Spinal cord (tissue), 10 donors: Measurements from ENCODE around the gene PFKFB2. TPM values are rescaled to one million over a fixed set of nuclear protein-coding genes. Genes with fewer than 3 reads are reported as not detected.
A peak's percentile ranks its signal among the peaks of the same experiment; 100 is the strongest.

ENCODE experiments used
- DNase-seq, 6 donors: peaks; one replicate each; pipeline versions ENCODE4 v3.0.0 to v3.0.0-alpha.2; 2013 to 2015; ENCODE audit warnings: low spot score in 6 of 6, low read depth in 4 of 6
- H3K27ac ChIP-seq: one replicate; pipeline ENCODE4 v1.5.1; 2013; ENCODE audit warnings: low read depth, low read length, control low read depth
- H3K27me3 ChIP-seq: one replicate; pipeline ENCODE4 v1.6.1; 2013; ENCODE audit warnings: low read length; ENCODE audit not compliant: control insufficient read depth, insufficient read depth
- H3K36me3 ChIP-seq: one replicate; pipeline ENCODE4 v1.6.1; 2013; ENCODE audit warnings: low read length; ENCODE audit not compliant: control insufficient read depth, insufficient read depth
- H3K4me1 ChIP-seq: one replicate; pipeline ENCODE4 v1.6.1; 2013; ENCODE audit warnings: low read length; ENCODE audit not compliant: control insufficient read depth, insufficient read depth
- H3K4me3 ChIP-seq: one replicate; pipeline ENCODE4 v1.5.1; 2013; ENCODE audit warnings: low read depth, low read length, control low read depth
- H3K9me3 ChIP-seq: one replicate; pipeline ENCODE4 v1.6.1; 2013; ENCODE audit warnings: low read length; ENCODE audit not compliant: control insufficient read depth, insufficient read depth
- WGBS: methylation state at CpG from one replicate; pipeline ENCODE4 v1.1.5; 2013; ENCODE audit warnings: missing lambda C conversion rate; ENCODE audit not compliant: insufficient coverage; 5-methylcytosine and 5-hydroxymethylcytosine counted together
- polyA plus RNA-seq, 2 donors: library from polyadenylated mRNA; unstranded; fragments of 120-200 nt; gene quantifications; one replicate each; pipeline ENCODE4 v1.2.1, GENCODE V29; 2013; ENCODE audit not compliant: insufficient read length in 2 of 2
- total RNA-seq, 2 donors: library from RNA; depleted of rRNA in 1 of 2; stranded (reverse); fragments of 120-200 nt in 1 of 2; fragments of >200 nt in 1 of 2; gene quantifications; one replicate each; pipeline versions ENCODE4 v1.2.3 to v1.2.4, GENCODE V29; 2013 to 2014
- donor health status: healthy.

The PFKFB2 gene
- total and polyA plus RNA-seq, 4 donors = 10.7 to 15.7 (median 12.2) TPM

GRCh38 chr1:207021139-207021861, 31.8 kb upstream of the PFKFB2 start:
- no peaks in the 10 kb centered on the region for H3K9me3 ChIP-seq
- no peaks in the 10 kb centered on the region for H3K27me3 ChIP-seq
- DNase-seq = no peak
- no peak overlapping the region for H3K4me3 ChIP-seq
- 82% methylated on average over 8 of the region's 8 CpGs for WGBS
- H3K36me3 ChIP-seq = no peaks in the 10 kb centered on the region
- peaks cover 19% of the 10 kb centered on the region for H3K4me1 ChIP-seq
- peak overlapping the region; percentile 33 for H3K27ac ChIP-seq

GRCh38 chr1:207021876-207022596, 31.0 kb upstream of the PFKFB2 start:
- H3K9me3 ChIP-seq = no peaks in the 10 kb centered on the region
- no peak for DNase-seq
- WGBS = 92% methylated on average over 15 of the region's 15 CpGs
- no peak overlapping the region for H3K27ac ChIP-seq
- no peak overlapping the region for H3K4me3 ChIP-seq
- peaks cover 19% of the 10 kb centered on the region for H3K4me1 ChIP-seq
- no peaks in the 10 kb centered on the region for H3K36me3 ChIP-seq
- no peaks in the 10 kb centered on the region for H3K27me3 ChIP-seq

GRCh38 chr1:207022996-207023679, 29.9 kb upstream of the PFKFB2 start:
- H3K27me3 ChIP-seq = no peaks in the 10 kb centered on the region
- H3K36me3 ChIP-seq = no peaks in the 10 kb centered on the region
- H3K27ac ChIP-seq = no peak overlapping the region
- no peak overlapping the region for H3K4me3 ChIP-seq
- peaks cover 19% of the 10 kb centered on the region for H3K4me1 ChIP-seq
- DNase-seq = no peak
- no peaks in the 10 kb centered on the region for H3K9me3 ChIP-seq
- WGBS = 90% methylated on average over 8 of the region's 8 CpGs

- no peaks in the 10 kb centered on the region for H3K27me3 ChIP-seq
- no peak overlapping the region for H3K4me3 ChIP-seq
- WGBS = 82% methylated on average over 10 of the region's 18 CpGs
- H3K36me3 ChIP-seq = no peaks in the 10 kb centered on the region
- DNase-seq = no peak
- peaks cover 19% of the 10 kb centered on the region for H3K4me1 ChIP-seq
- H3K27ac ChIP-seq = peak overlapping the region; percentile 40
- H3K9me3 ChIP-seq = no peaks in the 10 kb centered on the region
These were observed 28.6 kb upstream of the PFKFB2 start for GRCh38 chr1:207024202-207025145.

GRCh38 chr1:207025146-207025880, 27.8 kb upstream of the PFKFB2 start:
- no peaks in the 10 kb centered on the region for H3K9me3 ChIP-seq
- no peak overlapping the region for H3K4me3 ChIP-seq
- H3K27me3 ChIP-seq = peaks cover 3% of the 10 kb centered on the region
- H3K4me1 ChIP-seq = peaks cover 19% of the 10 kb centered on the region
- H3K27ac ChIP-seq = no peak overlapping the region
- H3K36me3 ChIP-seq = no peaks in the 10 kb centered on the region
- WGBS = 57% methylated on average over 1 of the region's 5 CpGs
- DNase-seq = no peak

- no peak for DNase-seq
- H3K27ac ChIP-seq = no peak overlapping the region
- H3K36me3 ChIP-seq = no peaks in the 10 kb centered on the region
- WGBS = 86% methylated on average over 1 of the region's 4 CpGs
- H3K27me3 ChIP-seq = peaks cover 4% of the 10 kb centered on the region
- peaks cover 17% of the 10 kb centered on the region for H3K4me1 ChIP-seq
- no peak overlapping the region for H3K4me3 ChIP-seq
- H3K9me3 ChIP-seq = no peaks in the 10 kb centered on the region
These were observed 27.0 kb upstream of the PFKFB2 start for GRCh38 chr1:207026104-207026534.

GRCh38 chr1:207027206-207027777, 25.8 kb upstream of the PFKFB2 start:
- Histone ChIP-seq H3K36me3 (no peaks in the 10 kb centered on the region), H3K4me3 (no peak overlapping the region), H3K27ac (no peak overlapping the region), H3K4me1 (peaks cover 11% of the 10 kb centered on the region), H3K9me3 (no peaks in the 10 kb centered on the region), H3K27me3 (peaks cover 4% of the 10 kb centered on the region)
- 91% methylated on average over 17 of the region's 18 CpGs for WGBS
- no peak for DNase-seq

GRCh38 chr1:207027921-207028320, 25.2 kb upstream of the PFKFB2 start:
- no peak for DNase-seq
- Histone ChIP-seq H3K4me3 (no peak overlapping the region), H3K27me3 (peaks cover 4% of the 10 kb centered on the region), H3K4me1 (peaks cover 11% of the 10 kb centered on the region), H3K36me3 (no peaks in the 10 kb centered on the region), H3K9me3 (no peaks in the 10 kb centered on the region), H3K27ac (no peak overlapping the region)
- no CpG with 5 or more reads among the region's 1 CpG for WGBS
